HCT116 (cell line): ENCODE measurements around the gene EXOSC7.

Source experiments
- CTCF ChIP-seq, 3 experiments: fragments of 200-600 bp in 1 of 3; sonication (generic) in 1 of 3; IDR thresholded peaks in 2 of 3; conservative IDR thresholded peaks in 1 of 3; 2 replicates each; pipeline ENCODE4 v1.5.1; 2012 to 2017; ENCODE audit warnings: low read depth in 2 of 3, low read length in 2 of 3, antibody characterized with exemption in 1 of 3, borderline replicate concordance in 1 of 3, control low read depth in 1 of 3, mild to moderate bottlenecking in 1 of 3, mixed read lengths in 1 of 3, mixed run types in 1 of 3, moderate library complexity in 1 of 3; ENCODE audit not compliant: insufficient read depth in 1 of 3
- POLR2A ChIP-seq: IDR thresholded peaks from 2 replicates; pipeline ENCODE4 v1.7.0; 2011; ENCODE audit warnings: borderline replicate concordance; ENCODE audit not compliant: insufficient read depth, insufficient read length; ENCODE audit errors: extremely low read depth
- RAD21 ChIP-seq: IDR thresholded peaks from 2 replicates; pipeline ENCODE4 v1.6.1; 2012; ENCODE audit warnings: low read depth, mild to moderate bottlenecking
- ZFX ChIP-seq: fragments of 450-650 bp; IDR thresholded peaks from 2 replicates; pipeline ENCODE4 v1.6.1; 2017

DNA sequence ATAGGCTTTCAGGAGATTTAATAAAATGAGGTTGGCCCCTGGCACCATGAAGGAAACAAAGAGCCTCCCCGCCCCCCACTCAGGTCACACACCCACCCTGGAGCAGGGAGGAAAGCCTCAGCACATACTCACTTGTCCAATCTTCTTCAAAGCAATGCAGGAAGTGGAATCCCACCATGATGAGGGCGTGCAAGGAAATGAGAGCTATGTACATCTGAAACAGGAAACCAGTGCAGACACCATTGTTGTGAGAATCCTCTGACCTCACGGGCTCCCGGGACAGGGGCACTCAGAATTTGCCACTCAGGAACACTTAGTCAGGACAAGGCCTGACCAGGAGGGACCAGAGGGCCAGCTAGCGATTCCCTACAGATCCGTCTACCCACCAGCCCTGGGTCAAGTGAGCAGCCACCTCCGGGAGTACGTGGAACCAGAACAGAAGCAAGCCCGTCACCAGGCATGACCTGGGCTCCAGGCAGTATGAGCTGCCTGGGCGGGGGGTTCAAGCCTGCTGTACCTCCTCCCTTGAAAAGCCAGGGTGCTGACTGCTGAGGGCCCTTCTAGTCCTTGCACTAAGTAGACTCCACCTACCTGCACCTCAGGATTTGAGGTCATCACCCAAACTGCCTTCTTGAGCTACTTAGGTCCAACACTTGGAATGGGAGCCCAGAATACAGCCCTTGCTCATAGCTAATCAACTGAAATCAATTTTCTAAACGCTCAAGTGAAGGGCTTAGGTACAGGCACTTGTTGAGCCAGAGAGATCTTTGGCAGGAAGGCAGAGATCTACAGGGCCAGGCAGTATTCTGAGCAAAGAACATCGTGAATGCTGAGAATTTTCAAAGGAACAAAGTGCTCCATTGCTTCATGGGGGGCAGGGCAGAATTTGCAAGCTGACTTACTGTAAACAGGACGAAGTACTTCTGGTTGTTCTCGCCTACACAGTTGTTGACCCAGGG is 42.8 kb upstream of the EXOSC7 start:
- TF ChIP-seq RAD21 (no peak), CTCF (IDR thresholded peaks at IDR 0.05 in 2 of 3, conservative IDR thresholded peaks at IDR 0.05 in 1 of 3; ENCODE audit: borderline replicate concordance in 1 of 3, insufficient read depth in 1 of 3, low read depth in 2 of 3, low read length in 2 of 3) (no peak), ZFX (no peak), POLR2A (no peak)
